H1 (cell line): ENCODE data around the gene TREM1. TPM values are rescaled to one million over a fixed set of nuclear protein-coding genes. Genes with fewer than 3 reads are reported as not detected.

ENCODE experiments used
- CTCF ChIA-PET: fragments of 300-600 bp; sonication (Branson Sonifier 250); formaldehyde crosslinking; loops from one replicate; lab custom pipeline; 2021; ENCODE audit not compliant: partially characterized antibody; lab: Charles Lee
- POLR2A ChIA-PET: fragments of 300-600 bp; sonication (Branson Sonifier 250); formaldehyde crosslinking; loops from one replicate; lab custom pipeline; 2021; ENCODE audit warnings: inconsistent platforms; ENCODE audit not compliant: partially characterized antibody; lab: Charles Lee
- DNase-seq, 2 experiments: peaks; one replicate each; pipeline versions ENCODE4 v3.0.0 to v3.0.0-alpha.2; 2010 to 2022; ENCODE audit warnings: low spot score in 2 of 2, low read depth in 1 of 2, mixed read lengths in 1 of 2
- FAIRE-seq: peaks from 2 replicates; lab custom pipeline; 2011; peaks lifted over from hg19 to GRCh38; lab: Jason Lieb, UNC
- H2AFZ ChIP-seq: 2 replicates; pipeline ENCODE4 v1.8.1; 2012; ENCODE audit warnings: low read length, inconsistent platforms
- H2AK5ac ChIP-seq: 2 replicates; pipeline ENCODE4 v1.6.1; 2013; ENCODE audit warnings: low read depth, low read length
- H2BK120ac ChIP-seq: replicated peaks from 2 replicates; pipeline ENCODE3; 2013; ENCODE audit warnings: low read depth, low read length, inconsistent platforms
- H2BK12ac ChIP-seq: 2 replicates; pipeline ENCODE4 v1.6.1; 2013; ENCODE audit warnings: low read depth, low read length
- H2BK15ac ChIP-seq: 2 replicates; pipeline ENCODE4 v1.6.1; 2013; ENCODE audit warnings: low read length
- H2BK20ac ChIP-seq: 2 replicates; pipeline ENCODE4 v1.6.1; 2013; ENCODE audit warnings: low read length
- H2BK5ac ChIP-seq: 2 replicates; pipeline ENCODE4 v1.6.1; 2013; ENCODE audit warnings: low read depth, low read length
- H3K14ac ChIP-seq: 2 replicates; pipeline ENCODE4 v1.6.1; 2013; ENCODE audit warnings: inconsistent platforms; ENCODE audit not compliant: insufficient read length
- H3K18ac ChIP-seq: 2 replicates; pipeline ENCODE4 v1.6.1; 2013; ENCODE audit warnings: low read length; ENCODE audit errors: extremely low read depth
- H3K23ac ChIP-seq: 2 replicates; pipeline ENCODE4 v1.6.1; 2013; ENCODE audit warnings: inconsistent platforms; ENCODE audit not compliant: insufficient read length
- H3K23me2 ChIP-seq: 2 replicates; pipeline ENCODE4 v1.6.1; 2013; ENCODE audit warnings: low read depth, low read length
- H3K27ac ChIP-seq: 2 replicates; pipeline ENCODE4 v1.6.1; 2011; ENCODE audit warnings: low read depth, low read length, inconsistent platforms
- H3K27me3 ChIP-seq, 4 experiments: replicated peaks in 1 of 4; 1 replicate in 1 of 4; 2 replicates in 3 of 4; pipeline versions ENCODE4 v1.6.1 to v1.8.1; 2011 to 2013; ENCODE audit warnings: low read length in 3 of 4, mild to moderate bottlenecking in 3 of 4, inconsistent platforms in 2 of 4, mixed read lengths in 2 of 4, moderate library complexity in 1 of 4; ENCODE audit not compliant: control insufficient read depth in 3 of 4, insufficient read depth in 3 of 4; ENCODE audit errors: extremely low read depth in 1 of 4
- H3K36me3 ChIP-seq, 4 experiments: 2 replicates each; pipeline versions ENCODE4 v1.6.1 to v1.8.1; 2011 to 2013; ENCODE audit warnings: mild to moderate bottlenecking in 4 of 4, low read length in 3 of 4, moderate library complexity in 2 of 4, control low read depth in 1 of 4, inconsistent platforms in 1 of 4; ENCODE audit not compliant: insufficient read depth in 4 of 4, control insufficient read depth in 2 of 4
- H3K4ac ChIP-seq: replicated peaks from 2 replicates; pipeline ENCODE3; 2013; ENCODE audit warnings: low read length, low read depth, mixed read lengths, inconsistent platforms; ENCODE audit not compliant: insufficient read length
- H3K4me1 ChIP-seq, 4 experiments: replicated peaks in 1 of 4; 1 replicate in 1 of 4; 2 replicates in 3 of 4; pipeline versions ENCODE4 v1.6.1 to v1.8.1; 2011 to 2013; ENCODE audit warnings: low read length in 3 of 4, inconsistent platforms in 2 of 4, mixed read lengths in 1 of 4; ENCODE audit not compliant: insufficient read depth in 4 of 4, control insufficient read depth in 3 of 4
- H3K4me2 ChIP-seq, 2 experiments: 2 replicates each; pipeline versions ENCODE4 v1.6.1 to v1.8.1; 2011 to 2013; ENCODE audit warnings: low read depth in 2 of 2, low read length in 2 of 2, control low read depth in 1 of 2, inconsistent platforms in 1 of 2, mild to moderate bottlenecking in 1 of 2; ENCODE audit not compliant: insufficient read depth in 1 of 2
- H3K4me3 ChIP-seq, 4 experiments: fragments of 200-600, 300-600 bp in 1 of 4; sonication (generic), shearing (Covaris generic), sonication (Bioruptor Twin) in 1 of 4; 2 replicates each; pipeline versions ENCODE4 v1.5.1 to v1.8.1; 2011 to 2016; ENCODE audit warnings: low read length in 4 of 4, low read depth in 3 of 4, control low read depth in 2 of 4, inconsistent platforms in 2 of 4, mild to moderate bottlenecking in 2 of 4, mixed read lengths in 1 of 4, moderate library complexity in 1 of 4; ENCODE audit not compliant: insufficient read depth in 2 of 4; ENCODE audit errors: extremely low read depth in 1 of 4
- H3K56ac ChIP-seq: replicated peaks from 2 replicates; pipeline ENCODE3; 2013; ENCODE audit warnings: low read depth, mild to moderate bottlenecking, mixed read lengths, low read length, inconsistent platforms; ENCODE audit not compliant: insufficient read length
- H3K79me1 ChIP-seq: 2 replicates; pipeline ENCODE4 v1.6.1; 2013; ENCODE audit warnings: low read depth, low read length, control low read depth
- H3K79me2 ChIP-seq, 2 experiments: 2 replicates each; pipeline versions ENCODE4 v1.6.1 to v1.8.1; 2012 to 2013; ENCODE audit warnings: low read length in 2 of 2, mild to moderate bottlenecking in 2 of 2, inconsistent platforms in 1 of 2; ENCODE audit not compliant: insufficient read depth in 2 of 2, control insufficient read depth in 1 of 2
- H3K9ac ChIP-seq, 4 experiments: replicated peaks in 1 of 4; 1 replicate in 1 of 4; 2 replicates in 3 of 4; pipeline versions ENCODE4 v1.6.1 to v1.8.1; 2011 to 2013; ENCODE audit warnings: low read depth in 3 of 4, low read length in 3 of 4, control low read depth in 2 of 4, mild to moderate bottlenecking in 2 of 4, moderate library complexity in 2 of 4, inconsistent platforms in 1 of 4; ENCODE audit errors: extremely low read depth in 1 of 4
- H3K9me3 ChIP-seq, 2 experiments: 2 replicates each; pipeline versions ENCODE4 v1.6.1 to v1.8.1; 2012 to 2013; ENCODE audit warnings: mild to moderate bottlenecking in 2 of 2, moderate library complexity in 2 of 2, control low read depth in 1 of 2, inconsistent platforms in 1 of 2, low read depth in 1 of 2, low read length in 1 of 2, mixed read lengths in 1 of 2; ENCODE audit not compliant: insufficient read depth in 2 of 2
- H4K20me1 ChIP-seq, 2 experiments: replicated peaks in 1 of 2; 2 replicates each; pipeline versions ENCODE3 to v1.8.1; 2011 to 2013; ENCODE audit warnings: inconsistent platforms in 2 of 2, low read length in 2 of 2, mild to moderate bottlenecking in 1 of 2; ENCODE audit not compliant: insufficient read depth in 2 of 2, control insufficient read depth in 1 of 2
- H4K5ac ChIP-seq: 2 replicates; pipeline ENCODE4 v1.6.1; 2013; ENCODE audit warnings: low read length, low read depth, mixed read lengths, inconsistent platforms; ENCODE audit not compliant: insufficient read length
- H4K8ac ChIP-seq: 2 replicates; pipeline ENCODE4 v1.8.0; 2013; ENCODE audit warnings: mild to moderate bottlenecking, moderate library complexity, low read length, inconsistent platforms; ENCODE audit not compliant: insufficient read depth; ENCODE audit errors: extremely low read depth
- H4K91ac ChIP-seq: replicated peaks from 2 replicates; pipeline ENCODE3; 2013; ENCODE audit warnings: low read length, mixed read lengths, inconsistent platforms; ENCODE audit not compliant: insufficient read length
- ASH2L ChIP-seq: fragments of 200-600, 300-600 bp; sonication (generic); IDR thresholded peaks from one replicate; pipeline ENCODE4 v1.7.1; 2017; ENCODE audit warnings: low read length
- ATF2 ChIP-seq: IDR thresholded peaks from 2 replicates; pipeline ENCODE4 v1.6.1; 2012; ENCODE audit warnings: low read length, inconsistent platforms
- BCL11A ChIP-seq, 2 experiments: IDR thresholded peaks; one replicate each; pipeline ENCODE4 v1.6.1; 2011; ENCODE audit warnings: low read depth in 2 of 2, low read length in 2 of 2, mild to moderate bottlenecking in 2 of 2
- CHD2 ChIP-seq: IDR thresholded peaks from 2 replicates; pipeline ENCODE4 v1.6.1; 2012; ENCODE audit warnings: low read length, improper control_type of control experiment
- CTCF ChIP-seq, 3 experiments: IDR thresholded peaks; 1 replicate in 2 of 3; 2 replicates in 1 of 3; pipeline versions ENCODE4 v1.5.1 to v1.6.1; 2011; ENCODE audit warnings: low read length in 3 of 3, mild to moderate bottlenecking in 3 of 3, inconsistent platforms in 2 of 3, low read depth in 1 of 3, moderate library complexity in 1 of 3; ENCODE audit not compliant: insufficient read depth in 1 of 3; ENCODE audit errors: control extremely low read depth in 1 of 3
- GTF2F1 ChIP-seq: IDR thresholded peaks from 2 replicates; pipeline ENCODE4 v1.6.1; 2012; ENCODE audit warnings: low read depth, low read length, improper control_type of control experiment, borderline replicate concordance
- SAP30 ChIP-seq: fragments of 300-600 bp; sonication (generic); IDR thresholded peaks from 2 replicates; pipeline ENCODE4 v1.7.1; 2012; ENCODE audit warnings: low read length, moderate library complexity, mild to moderate bottlenecking, inconsistent platforms; ENCODE audit not compliant: insufficient read depth, insufficient replicate concordance
- SP2 ChIP-seq: IDR thresholded peaks from 2 replicates; pipeline ENCODE4 v1.6.1; 2012; ENCODE audit warnings: mild to moderate bottlenecking, low read length, inconsistent platforms
- SUZ12 ChIP-seq: fragments of 200-600 bp; sonication (generic); IDR thresholded peaks from 2 replicates; pipeline ENCODE4 v1.6.1; 2012; ENCODE audit warnings: mild to moderate bottlenecking, inconsistent platforms, low read length, moderate library complexity, mixed read lengths
- TCF12 ChIP-seq: IDR thresholded peaks from 2 replicates; pipeline ENCODE4 v1.6.1; 2011; ENCODE audit warnings: low read depth, mild to moderate bottlenecking, low read length
- TEAD4 ChIP-seq: IDR thresholded peaks from 2 replicates; pipeline ENCODE4 v1.6.1; 2012; ENCODE audit warnings: low read depth, low read length, inconsistent platforms, mixed read lengths
- WGBS, 2 experiments: shearing (Covaris generic) in 1 of 2; methylation state at CpG; one replicate each; pipeline versions ENCODE4 v1.1.6 to v1.1.7; 2013 to 2015; ENCODE audit warnings: low lambda C conversion rate in 2 of 2, mixed read lengths in 2 of 2, inconsistent platforms in 1 of 2, low coverage in 1 of 2, missing lambda C conversion rate in 1 of 2; ENCODE audit not compliant: insufficient replicate concordance in 2 of 2, insufficient coverage in 1 of 2, insufficient read length in 1 of 2; ENCODE audit errors: extremely low coverage in 1 of 2, missing lambda C conversion rate in 1 of 2; 5-methylcytosine and 5-hydroxymethylcytosine counted together
- polyA plus RNA-seq, 7 experiments: library from polyadenylated mRNA; depleted of rRNA in 3 of 7; stranded (reverse) in 5 of 7; unstranded in 2 of 7; fragments of >200 nt in 5 of 7; fragments of 200-250 nt in 2 of 7; gene quantifications; 1 replicate in 5 of 7; 2 replicates in 1 of 7; 4 replicates in 1 of 7; pipeline versions ENCODE4 v1.2.1 to v1.2.3, GENCODE V29; 2011 to 2013; ENCODE audit warnings: missing spikeins in 2 of 7, mixed read lengths in 2 of 7
- total RNA-seq: library from RNA; stranded (reverse); fragmentation: NEBNext Ultra II Directional; extraction: Animal tissue kit (Norgen Biotek cat#: 25700); gene quantifications from 2 replicates; pipeline ENCODE4 v1.2.1, GENCODE V29; 2021

Gene TREM1
- total and polyA plus RNA-seq, 2 of the 8 experiments (the other 6 are each of a cell fraction or from before 2014, with no cell fraction given), result not detected

GRCh38 chr6:41327177-41327576 lies 40.7 kb upstream of the TREM1 start:
- FAIRE-seq, result no peak
- H3K36me3 ChIP-seq, result no peaks in the 10 kb centered on the region
- DNase-seq, result no peak
- no peaks in the 10 kb centered on the region for H3K9me3 ChIP-seq
- no peak overlapping the region for H3K23ac ChIP-seq
- no peak overlapping the region for H3K4ac ChIP-seq
- ChIA-PET CTCF (interaction anchor here (1.2 kb wide), 1 partner anchor 136 kb away, joined by 3 read pairs; no protein-coding TSS in a partner anchor), POLR2A (no interaction called here)
- no peaks in the 10 kb centered on the region for H3K79me1 ChIP-seq
- H2BK120ac ChIP-seq, result no peak overlapping the region
- H2AFZ ChIP-seq, result no peak overlapping the region
- H3K27ac ChIP-seq, result no peak overlapping the region
- H4K91ac ChIP-seq, result no peak overlapping the region
- no peak overlapping the region for H2BK15ac ChIP-seq
- no peak overlapping the region for H4K5ac ChIP-seq
- H4K20me1 ChIP-seq, result no peaks in the 10 kb centered on the region
- H4K8ac ChIP-seq, result no peak overlapping the region
- H3K56ac ChIP-seq, result no peak overlapping the region
- H3K9ac ChIP-seq, result no peak overlapping the region
- H2BK20ac ChIP-seq, result no peak overlapping the region
- H3K14ac ChIP-seq, result no peak overlapping the region
- no peak overlapping the region for H2BK12ac ChIP-seq
- no peak overlapping the region for H2AK5ac ChIP-seq
- 81% methylated on average over 2 of the region's 2 CpGs; no CpG with 5 or more reads in 1 of the 2 experiments for WGBS, 2 experiments
- H3K27me3 ChIP-seq, result no peaks in the 10 kb centered on the region; a peak in 1 of 7 replicates
- no peaks in the 10 kb centered on the region; a peak in 1 of 7 replicates for H3K4me1 ChIP-seq
- no peak overlapping the region for H3K18ac ChIP-seq
- H3K4me3 ChIP-seq, result no peak overlapping the region
- H2BK5ac ChIP-seq, result no peak overlapping the region
- no peak overlapping the region for H3K4me2 ChIP-seq
- H3K23me2 ChIP-seq, result no peaks in the 10 kb centered on the region
- no peaks in the 10 kb centered on the region for H3K79me2 ChIP-seq
- TF ChIP-seq SUZ12, result no peak
- TF ChIP-seq GTF2F1, result no peak
- TF ChIP-seq ASH2L, result no peak
- no peak for TF ChIP-seq TEAD4
- TF ChIP-seq BCL11A (IDR thresholded peaks at IDR 0.05; ENCODE audit: low read depth in 2 of 2, low read length in 2 of 2), result no peak
- TF ChIP-seq SAP30, result no peak
- no peak for TF ChIP-seq ATF2
- TF ChIP-seq CHD2, result no peak
- TF ChIP-seq TCF12, result no peak
- no peak for TF ChIP-seq SP2
- TF ChIP-seq CTCF (IDR thresholded peaks at IDR 0.05; ENCODE audit: control extremely low read depth in 1 of 3, insufficient read depth in 1 of 3, low read depth in 1 of 3, low read length in 3 of 3), result no peak
